Common myeloid progenitor, CD34-positive (primary cell): ENCODE data around the gene CFAP97D2.
"Not testable (repeated sequence)": the region's sequence is repeated elsewhere in the genome, so short reads cannot be mapped to it uniquely, and the experiment has no call there.

Source experiments
- CTCF ChIA-PET: fragments of 350-600 bp; sonication (Branson Sonifier 250); formaldehyde crosslinking; loops from one replicate; lab custom pipeline; 2021; ENCODE audit warnings: antibody characterized with exemption; lab: Charles Lee
- POLR2A ChIA-PET: fragments of 350-600 bp; sonication (Branson Sonifier 250); formaldehyde crosslinking; loops from one replicate; lab custom pipeline; 2021; ENCODE audit warnings: antibody characterized with exemption; lab: Charles Lee
- DNase-seq, 3 donors: peaks; one replicate each; pipeline versions ENCODE4 v3.0.0 to v3.0.0-alpha.2; 2013
- H3K27ac ChIP-seq, 2 experiments: 1 replicate in 1 of 2; 2 replicates in 1 of 2; pipeline ENCODE4 v1.7.0; 2013; ENCODE audit warnings: inconsistent platforms in 2 of 2, low read length in 2 of 2, mild to moderate bottlenecking in 2 of 2, low read depth in 1 of 2, moderate library complexity in 1 of 2; ENCODE audit not compliant: severe bottlenecking in 2 of 2, insufficient read depth in 1 of 2, poor library complexity in 1 of 2
- H3K27me3 ChIP-seq, 5 experiments: replicated peaks in 2 of 5; 1 replicate in 3 of 5; 2 replicates in 2 of 5; pipeline versions ENCODE4 v1.6.1 to v1.7.0; 2013; ENCODE audit warnings: low read length in 4 of 5, mild to moderate bottlenecking in 2 of 5, moderate library complexity in 2 of 5, inconsistent platforms in 1 of 5; ENCODE audit not compliant: insufficient read depth in 5 of 5, control insufficient read depth in 4 of 5
- H3K36me3 ChIP-seq, 4 experiments: 1 replicate in 2 of 4; 2 replicates in 2 of 4; pipeline versions ENCODE4 v1.6.1 to v1.7.0; 2013; ENCODE audit warnings: low read length in 3 of 4, control low read depth in 1 of 4, mild to moderate bottlenecking in 1 of 4; ENCODE audit not compliant: control insufficient read depth in 4 of 4, insufficient read depth in 4 of 4
- H3K4me1 ChIP-seq, 4 experiments: 1 replicate in 3 of 4; 2 replicates in 1 of 4; pipeline versions ENCODE4 v1.6.1 to v1.7.1; 2013; ENCODE audit warnings: low read length in 3 of 4, mild to moderate bottlenecking in 3 of 4, control low read depth in 1 of 4, inconsistent platforms in 1 of 4, moderate library complexity in 1 of 4; ENCODE audit not compliant: control insufficient read depth in 4 of 4, insufficient read depth in 4 of 4; ENCODE audit errors: control extremely low read depth in 1 of 4
- H3K4me3 ChIP-seq, 7 experiments: 1 replicate in 4 of 7; 2 replicates in 3 of 7; pipeline versions ENCODE4 v1.5.1 to v1.7.0; 2013; ENCODE audit warnings: mild to moderate bottlenecking in 7 of 7, low read length in 6 of 7, moderate library complexity in 6 of 7, inconsistent platforms in 2 of 7, low read depth in 2 of 7, control low read depth in 1 of 7; ENCODE audit not compliant: insufficient read depth in 4 of 7, control insufficient read depth in 1 of 7; ENCODE audit errors: extremely low read depth in 1 of 7
- H3K9me3 ChIP-seq, 5 experiments: 1 replicate in 4 of 5; 2 replicates in 1 of 5; pipeline versions ENCODE4 v1.6.1 to v1.7.1; 2013; ENCODE audit warnings: low read length in 4 of 5, mild to moderate bottlenecking in 2 of 5, inconsistent platforms in 1 of 5, low read depth in 1 of 5, moderate library complexity in 1 of 5; ENCODE audit not compliant: control insufficient read depth in 4 of 5, insufficient read depth in 2 of 5; ENCODE audit errors: control extremely low read depth in 1 of 5
- WGBS: methylation state at CpG from one replicate; pipeline ENCODE4 v1.1.5; 2013; ENCODE audit not compliant: insufficient coverage; 5-methylcytosine and 5-hydroxymethylcytosine counted together

The CFAP97D2 gene

DNA sequence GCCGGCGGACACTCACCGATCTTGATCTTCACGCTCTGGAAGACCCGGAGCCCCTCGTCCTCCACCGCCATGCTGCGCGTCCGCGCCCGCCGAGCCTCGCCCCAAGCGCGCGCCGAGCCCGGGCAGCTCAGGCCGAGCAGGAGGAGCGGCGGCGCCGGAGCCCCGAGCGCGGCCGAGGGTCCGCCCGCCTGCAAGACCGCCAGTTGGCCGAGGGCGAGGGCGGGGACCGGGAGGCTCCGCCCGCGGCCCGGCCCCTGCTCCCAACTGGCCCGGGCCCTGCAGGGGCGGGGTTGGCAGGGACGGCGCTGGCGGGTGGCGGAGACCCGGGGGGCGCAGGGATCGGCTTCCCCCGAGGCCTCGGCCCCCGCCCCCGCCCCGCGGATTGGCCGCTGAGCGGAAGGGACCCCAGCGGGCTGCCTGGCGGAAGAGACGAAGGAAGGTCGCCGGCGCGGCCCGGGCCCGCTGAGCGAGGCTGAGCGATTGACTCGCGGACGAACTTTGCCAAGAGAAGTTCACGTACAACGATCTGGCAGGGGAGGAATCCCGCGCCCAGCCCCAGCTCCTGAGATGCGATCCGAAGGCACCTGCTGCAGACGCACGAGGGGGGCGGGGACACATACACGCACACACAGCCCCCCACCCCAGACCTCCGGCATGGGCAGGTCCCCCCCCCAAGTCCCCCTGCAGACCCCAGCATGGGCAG is 46.5 kb upstream of the CFAP97D2 start, which contains the start of gene RASA3:
Gene RASA3, minus strand, starts transcription at position 205 of the 703 bp plus-strand sequence. Its CDS starts 134 bp downstream, at position 71.
- Histone ChIP-seq H3K36me3 (no peaks in the 10 kb centered on the region), H3K9me3 (no peaks in the 10 kb centered on the region), H3K27ac (peak within 1 kb of the TSS in 1 of 2 experiments; percentile 74), H3K4me3 (peak within 1 kb of the TSS; percentile 61 to 90 (median 86)), H3K27me3 (no peaks in the 10 kb centered on the region), H3K4me1 (peaks cover 11 to 64% (median 56%) of the 10 kb centered on the region in 4 experiments)
- ChIA-PET POLR2A (interaction anchor here (0.7 kb wide), 1 partner anchor 640 kb away, joined by 4 read pairs; no protein-coding TSS in a partner anchor), CTCF (interaction anchor here (1.7 kb wide), 1 partner anchor 96 kb away, joined by 4 read pairs; no protein-coding TSS in a partner anchor)
- DNase-seq, result peak; percentile 58 to 70 (median 62)
- under 1% methylated on average over 74 of the region's 81 CpGs for WGBS

DNA sequence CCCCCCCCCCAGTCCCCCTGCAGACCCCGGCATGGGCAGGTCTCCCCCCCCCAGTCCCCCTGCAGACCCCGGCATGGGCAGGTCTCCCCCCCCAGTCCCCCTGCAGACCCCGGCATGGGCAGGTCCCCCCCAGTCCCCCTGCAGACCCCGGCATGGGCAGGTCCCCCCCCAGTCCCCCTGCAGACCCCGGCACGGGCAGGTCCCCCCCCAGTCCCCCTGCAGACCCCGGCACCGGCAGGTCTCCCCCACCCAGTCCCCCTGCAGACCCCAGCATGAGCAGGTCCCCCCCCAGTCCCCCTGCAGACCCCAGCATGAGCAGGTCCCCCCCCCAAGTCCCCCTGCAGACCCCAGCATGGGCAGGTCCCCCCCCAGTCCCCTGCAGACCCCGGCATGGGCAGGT is 45.9 kb upstream of the CFAP97D2 start:
- H3K4me1 ChIP-seq, result peaks cover 11 to 59% (median 52%) of the 10 kb centered on the region in 4 experiments
- POLR2A ChIA-PET, H3K4me3 ChIP-seq, DNase-seq, CTCF ChIA-PET, H3K27ac ChIP-seq, H3K36me3 ChIP-seq, H3K9me3 ChIP-seq, H3K27me3 ChIP-seq: not testable (repeated sequence)
- no CpG with 5 or more reads among the region's 9 CpGs for WGBS

DNA sequence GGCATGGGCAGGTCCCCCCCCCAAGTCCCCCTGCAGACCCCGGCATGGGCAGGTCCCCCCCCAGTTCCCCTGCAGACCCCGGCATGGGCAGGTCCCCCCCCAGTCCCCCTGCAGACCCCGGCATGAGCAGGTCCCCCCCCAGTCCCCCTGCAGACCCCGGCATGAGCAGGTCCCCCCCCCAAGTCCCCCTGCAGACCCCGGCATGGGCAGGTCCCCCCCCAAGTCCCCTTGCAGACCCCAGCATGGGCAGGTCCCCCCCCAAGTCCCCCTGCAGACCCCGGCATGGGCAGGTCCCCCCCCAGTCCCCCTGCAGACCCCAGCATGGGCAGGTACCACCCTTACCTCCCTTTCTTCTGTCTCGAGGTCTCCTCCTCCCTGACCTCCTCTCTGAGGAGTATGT is 45.5 kb upstream of the CFAP97D2 start:
- H3K9me3 ChIP-seq, POLR2A ChIA-PET, H3K27ac ChIP-seq, H3K27me3 ChIP-seq, DNase-seq, H3K4me3 ChIP-seq, H3K36me3 ChIP-seq: not testable (repeated sequence)
- H3K4me1 ChIP-seq, result peaks cover 11 to 54% (median 48%) of the 10 kb centered on the region in 4 experiments
- CTCF ChIA-PET, result interaction anchor here (2.1 kb wide), 1 partner anchor 89 kb away, joined by 7 read pairs; no protein-coding TSS in a partner anchor
- WGBS, result no CpG with 5 or more reads among the region's 7 CpGs

DNA sequence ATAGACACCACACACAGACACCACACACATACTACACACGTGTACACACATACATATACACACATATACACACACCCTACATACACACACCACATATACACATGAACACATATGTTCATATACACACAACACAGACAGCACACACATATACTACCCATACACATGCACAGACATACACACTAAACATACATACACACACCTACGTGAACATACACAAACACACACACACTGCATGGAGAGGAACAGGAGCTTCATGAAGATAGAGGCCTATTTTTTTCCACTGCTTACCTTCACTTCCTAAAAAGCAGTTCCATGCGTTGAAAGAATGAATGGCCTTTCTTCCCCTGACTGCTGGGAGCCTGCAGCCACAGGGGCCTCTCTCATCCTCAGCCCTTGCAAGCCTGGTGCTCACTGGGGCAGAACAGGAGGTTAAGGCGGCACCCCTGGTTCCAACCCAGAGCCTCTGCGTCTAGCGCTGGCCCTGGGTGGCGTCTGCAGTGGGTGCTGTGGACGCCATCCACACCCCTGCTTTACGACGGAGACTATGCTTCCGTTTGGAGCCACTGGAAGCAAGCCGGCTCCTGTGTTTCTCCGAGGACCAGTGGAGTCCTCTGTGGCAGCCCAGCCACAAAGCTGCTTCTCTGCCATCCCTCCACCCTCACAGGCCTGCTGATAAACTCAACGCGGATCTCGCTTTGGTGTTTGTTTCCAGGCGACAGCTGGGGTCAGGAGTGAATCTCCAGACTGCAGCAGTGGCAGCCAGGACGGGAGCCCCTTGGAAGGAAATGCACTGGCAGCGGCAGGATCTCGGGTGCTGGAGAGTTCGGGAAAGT is 44.7 kb upstream of the CFAP97D2 start:
- H3K36me3 ChIP-seq, result no peaks in the 10 kb centered on the region
- H3K9me3 ChIP-seq, result no peaks in the 10 kb centered on the region
- H3K4me3 ChIP-seq, result no peak overlapping the region
- DNase-seq, result peak in 2 of 3 donors; percentile 46 to 63
- peaks cover 9 to 47% (median 40%) of the 10 kb centered on the region in 4 experiments for H3K4me1 ChIP-seq
- CTCF ChIA-PET, result interaction anchor here (0.8 to 3.0 kb wide), 5 partner anchors 11 to 88 kb away, joined by 3 to 8 read pairs (median 4); no protein-coding TSS in a partner anchor
- H3K27me3 ChIP-seq, result no peaks in the 10 kb centered on the region
- 22% methylated on average over 21 of the region's 21 CpGs for WGBS
- H3K27ac ChIP-seq, result no peak overlapping the region
- POLR2A ChIA-PET, result no interaction called here

DNA sequence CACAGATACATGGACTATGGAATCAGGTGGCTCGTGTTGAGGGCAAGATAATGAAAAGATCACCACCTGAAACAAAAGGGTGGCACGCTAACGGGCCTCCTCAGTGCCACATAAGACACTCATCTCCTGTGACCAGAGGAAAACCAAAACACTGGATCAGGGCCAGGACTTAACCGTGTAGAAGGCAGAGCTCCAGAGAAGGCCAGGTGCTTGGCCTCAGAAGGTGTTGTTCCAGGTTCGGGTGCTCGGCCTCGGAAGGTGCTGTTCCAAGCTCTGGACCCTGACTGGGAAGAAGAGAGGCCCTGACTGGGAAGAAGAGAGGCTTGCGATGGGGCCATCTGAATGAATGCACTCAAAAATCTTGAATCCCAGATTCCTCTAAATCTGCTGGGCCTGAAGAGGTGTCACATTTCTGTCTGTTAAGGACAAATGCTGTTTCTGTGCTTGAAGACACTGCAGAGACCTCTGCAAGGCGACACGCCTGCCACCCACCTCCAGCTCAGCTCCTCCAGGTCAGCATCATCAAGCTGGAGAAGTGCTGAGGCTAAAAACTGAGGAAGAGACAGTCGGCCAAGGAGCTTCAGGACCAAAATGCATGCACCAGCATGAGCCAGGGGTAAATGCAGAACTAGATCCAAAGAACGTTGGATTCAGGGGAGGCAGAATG is 44.0 kb upstream of the CFAP97D2 start:
- POLR2A ChIA-PET, result no interaction called here
- no peak for DNase-seq
- 46% methylated on average over 12 of the region's 12 CpGs for WGBS
- no peaks in the 10 kb centered on the region for H3K36me3 ChIP-seq
- H3K4me1 ChIP-seq, result peaks cover 4 to 40% (median 35%) of the 10 kb centered on the region in 4 experiments
- CTCF ChIA-PET, result interaction anchor here (0.8 to 3.0 kb wide), 6 partner anchors 10 to 88 kb away, joined by 3 to 8 read pairs (median 4); no protein-coding TSS in a partner anchor
- H3K27me3 ChIP-seq, result no peaks in the 10 kb centered on the region
- no peaks in the 10 kb centered on the region for H3K9me3 ChIP-seq
- no peak overlapping the region for H3K27ac ChIP-seq
- no peak overlapping the region for H3K4me3 ChIP-seq

DNA sequence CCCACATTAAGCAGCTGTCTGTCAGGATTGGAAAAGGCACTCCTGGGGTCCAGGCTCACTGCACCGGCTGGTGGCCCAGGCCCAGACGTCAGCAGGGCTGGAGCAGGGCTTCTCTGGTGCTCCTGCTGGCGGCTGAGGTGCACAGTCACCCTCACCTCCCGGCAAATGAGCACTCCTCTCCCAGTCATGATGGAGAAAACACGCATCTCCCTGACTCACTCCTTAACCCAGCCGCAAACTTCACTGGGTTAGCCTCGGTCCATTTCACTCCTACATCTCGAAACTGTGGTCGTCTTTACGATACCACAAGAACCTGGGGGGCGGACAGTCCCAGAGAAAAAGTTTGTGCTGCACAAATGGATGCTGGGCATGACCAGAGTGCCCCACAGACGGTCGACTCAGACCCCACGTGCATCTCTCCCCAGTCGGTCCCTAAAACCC is 43.3 kb upstream of the CFAP97D2 start:
- CTCF ChIA-PET, result interaction anchor here (1.0 to 3.0 kb wide), 3 partner anchors 12 to 87 kb away, joined by 3 to 8 read pairs (median 7); no protein-coding TSS in a partner anchor
- WGBS, result 98% methylated on average over 15 of the region's 15 CpGs
- H3K4me3 ChIP-seq, result no peak overlapping the region
- no peak for DNase-seq
- no peaks in the 10 kb centered on the region for H3K9me3 ChIP-seq
- peaks cover 0 to 40% (median 35%) of the 10 kb centered on the region in 4 experiments for H3K4me1 ChIP-seq
- no peaks in the 10 kb centered on the region for H3K36me3 ChIP-seq
- H3K27me3 ChIP-seq, result no peaks in the 10 kb centered on the region
- POLR2A ChIA-PET, result no interaction called here
- no peak overlapping the region for H3K27ac ChIP-seq
